HepG2 (cell line): ENCODE measurements around the gene MAPK11. TPM values are rescaled to one million over a fixed set of nuclear protein-coding genes. Genes with fewer than 3 reads are reported as not detected.

ENCODE experiments used
- ATAC-seq: fragments of 200-7000 bp; cut with Tn5 transposase; 3 replicates; pipeline ENCODE4 v1.9.1; 2020; ENCODE audit warnings: mild to moderate bottlenecking, moderate library complexity
- BruUV-seq: library from RNA; stranded (reverse); fragments of 400-500 nt; replicated peaks from 2 replicates; lab custom pipeline; 2021; lab: Mats Ljungman, UMichigan
- CTCF ChIA-PET: fragments of 300-600 bp; formaldehyde crosslinking; extraction: SDS; loops from one replicate; lab custom pipeline; 2021; ENCODE audit warnings: low total read pairs, inconsistent platforms, low intra/inter-chr PET ratio; lab: Yijun Ruan, JAX
- POLR2A ChIA-PET: fragments of 350-600 bp; sonication (Branson Sonifier 250); formaldehyde crosslinking; loops from one replicate; lab custom pipeline; 2020; ENCODE audit warnings: antibody characterized with exemption, inconsistent platforms; lab: Yijun Ruan, JAX
- DNase-seq: peaks from one replicate; pipeline ENCODE4 v3.0.0-alpha.2; 2015; ENCODE audit warnings: low spot score
- FAIRE-seq: peaks from 3 replicates; lab custom pipeline; 2011; peaks lifted over from hg19 to GRCh38; lab: Jason Lieb, UNC
- H2AFZ ChIP-seq: one replicate; pipeline ENCODE4 v1.6.1; 2011; ENCODE audit warnings: low read length, inconsistent platforms
- H3K27ac ChIP-seq: fragments of 300-600 bp; 3 replicates; pipeline ENCODE4 v1.8.0; 2011; ENCODE audit warnings: mixed run types, mild to moderate bottlenecking, mixed read lengths, low read length, inconsistent platforms; ENCODE audit not compliant: insufficient read depth; ENCODE audit errors: extremely low read length
- H3K27me3 ChIP-seq, 2 experiments: fragments of 200-600 bp in 1 of 2; 2 replicates in 1 of 2; 3 replicates in 1 of 2; pipeline versions ENCODE4 v1.6.0 to v1.8.0; 2011; ENCODE audit warnings: low read length in 2 of 2, mild to moderate bottlenecking in 2 of 2, moderate library complexity in 2 of 2, inconsistent platforms in 1 of 2; ENCODE audit not compliant: insufficient read depth in 2 of 2, control insufficient read depth in 1 of 2
- H3K36me3 ChIP-seq, 2 experiments: fragments of 200-600 bp in 1 of 2; replicated peaks in 1 of 2; 2 replicates in 1 of 2; 3 replicates in 1 of 2; pipeline versions ENCODE4 v1.5.1 to v1.8.0; 2011; ENCODE audit warnings: low read length in 2 of 2, inconsistent platforms in 1 of 2; ENCODE audit not compliant: insufficient read depth in 2 of 2, control insufficient read depth in 1 of 2
- H3K4me1 ChIP-seq: 2 replicates; pipeline ENCODE4 v1.5.1; 2012; ENCODE audit warnings: low read length, inconsistent platforms; ENCODE audit not compliant: insufficient read depth
- H3K4me2 ChIP-seq: 2 replicates; pipeline ENCODE4 v1.6.0; 2011; ENCODE audit warnings: low read depth, low read length, inconsistent platforms
- H3K4me3 ChIP-seq, 3 experiments: fragments of 200-600 bp in 1 of 3; sonication (generic), shearing (Covaris generic) in 1 of 3; replicated peaks in 1 of 3; 2 replicates each; pipeline ENCODE4 v1.5.1; 2011 to 2016; ENCODE audit warnings: low read length in 3 of 3, inconsistent platforms in 2 of 3, low read depth in 2 of 3, mild to moderate bottlenecking in 2 of 3, control low read depth in 1 of 3, mixed read lengths in 1 of 3; ENCODE audit not compliant: insufficient read depth in 1 of 3
- H3K79me2 ChIP-seq: one replicate; pipeline ENCODE4 v1.6.1; 2011; ENCODE audit warnings: low read length, inconsistent platforms; ENCODE audit not compliant: insufficient read depth
- H3K9ac ChIP-seq: 2 replicates; pipeline ENCODE4 v1.6.0; 2011; ENCODE audit warnings: mild to moderate bottlenecking, low read depth, low read length, inconsistent platforms; ENCODE audit not compliant: insufficient read depth
- H3K9me3 ChIP-seq: 2 replicates; pipeline ENCODE4 v1.5.1; 2012; ENCODE audit warnings: mild to moderate bottlenecking, low read length
- H4K20me1 ChIP-seq: 2 replicates; pipeline ENCODE4 v1.6.0; 2011; ENCODE audit warnings: inconsistent platforms, mild to moderate bottlenecking, low read length, moderate library complexity; ENCODE audit not compliant: insufficient read depth
- AGO2 ChIP-seq: fragments of 200-400 bp; formaldehyde crosslinking; optimal IDR thresholded peaks from 2 replicates; pipeline ENCODE3; 2017; ENCODE audit warnings: mild to moderate bottlenecking, low read depth, low read length, moderate library complexity
- ATAD3A ChIP-seq: sonication (generic); formaldehyde crosslinking; IDR thresholded peaks from 2 replicates; pipeline ENCODE4 v1.4.0; 2020; ENCODE audit warnings: missing genetic modification reagents
- BCL3 ChIP-seq: sonication (generic); formaldehyde crosslinking; IDR thresholded peaks from 2 replicates; pipeline ENCODE4 v1.5.1; 2020; ENCODE audit warnings: mild to moderate bottlenecking, missing genetic modification reagents, moderate library complexity
- DZIP1 ChIP-seq: sonication (generic); formaldehyde crosslinking; IDR thresholded peaks from 2 replicates; pipeline ENCODE4 v1.5.0; 2020; ENCODE audit warnings: mild to moderate bottlenecking, missing genetic modification reagents
- GRHL1 ChIP-seq: sonication (generic); formaldehyde crosslinking; conservative IDR thresholded peaks from 2 replicates; pipeline ENCODE4 v1.8.0; 2022; ENCODE audit warnings: missing genetic modification reagents
- HIVEP1 ChIP-seq: sonication (generic); formaldehyde crosslinking; IDR thresholded peaks from 2 replicates; pipeline ENCODE4 v1.4.0; 2020; ENCODE audit warnings: mild to moderate bottlenecking, missing genetic modification reagents
- IKZF1 ChIP-seq: fragments of 450-650 bp; IDR thresholded peaks from 2 replicates; pipeline ENCODE4 v1.7.1; 2016
- RBM22 ChIP-seq: fragments of 200-400 bp; formaldehyde crosslinking; optimal IDR thresholded peaks from 2 replicates; pipeline ENCODE3; 2017; ENCODE audit warnings: mild to moderate bottlenecking, low read length, moderate library complexity
- SP1 ChIP-seq, 2 experiments: fragments of 450-650 bp in 1 of 2; sonication (generic) in 1 of 2; formaldehyde crosslinking in 1 of 2; IDR thresholded peaks; 2 replicates each; pipeline versions ENCODE4 v1.4.0 to v1.6.1; 2016 to 2020; ENCODE audit warnings: missing genetic modification reagents in 1 of 2
- ZNF17 ChIP-seq: sonication (generic); formaldehyde crosslinking; IDR thresholded peaks from 2 replicates; pipeline ENCODE4 v1.5.0; 2020; ENCODE audit warnings: mild to moderate bottlenecking, missing genetic modification reagents
- ZSCAN20 ChIP-seq: sonication (generic); formaldehyde crosslinking; IDR thresholded peaks from 2 replicates; pipeline ENCODE4 v1.4.0; 2020; ENCODE audit warnings: missing genetic modification reagents, mild to moderate bottlenecking, borderline replicate concordance
- WGBS: methylation state at CpG from one replicate; pipeline ENCODE4 v1.1.6; 2017; ENCODE audit warnings: low lambda C conversion rate; 5-methylcytosine and 5-hydroxymethylcytosine counted together
- in situ Hi-C: cut with HindIII; loops from 2 replicates; pipeline ENCODE4 v1.10.0; 2017; ENCODE audit warnings: low pct_unique_long_range_greater_than_20kb; ENCODE audit not compliant: extremely low pct_ligation_motif_present
- intact Hi-C: fragments of 100-400 bp; cut with micrococcal nuclease; formaldehyde crosslinking; loops from one replicate; pipeline ENCODE4 v1.10.0; 2022; ENCODE audit not compliant: unreplicated experiment
- polyA plus RNA-seq, 8 experiments: library from polyadenylated mRNA; depleted of rRNA in 3 of 8; stranded (reverse) in 7 of 8; unstranded in 1 of 8; fragments of >200 nt; fragmentation: Illumina TruSeq in 4 of 8; extraction: Trizol in 4 of 8; gene quantifications; 2 replicates each; pipeline versions ENCODE4 v1.2.1 to v1.2.3, GENCODE V29; 2011 to 2016; ENCODE audit warnings: low read depth in 4 of 8, missing spikeins in 1 of 8, mixed read lengths in 1 of 8; ENCODE audit not compliant: insufficient read depth in 1 of 8
- total RNA-seq, 5 experiments: library from RNA; depleted of rRNA; stranded (reverse); fragments of >200 nt; fragmentation: Illumina TruSeq; extraction: Trizol; gene quantifications; 2 replicates each; pipeline ENCODE4 v1.2.3, GENCODE V29; 2016; ENCODE audit warnings: low read depth in 1 of 5

The MAPK11 gene
- total and polyA plus RNA-seq, 2 of the 13 experiments (the other 11 are each of a cell fraction or from before 2014, with no cell fraction given) = 0.15 to 0.17 TPM

GRCh38 chr22:50269970-50270665 is at the start of gene MAPK11 (continued):
- TF ChIP-seq DZIP1 (CRISPR knock-in tag) = no peak
- TF ChIP-seq, all 625 proteins: peak for 2

- Histone ChIP-seq H3K4me2 (no peak overlapping the region), H3K79me2 (no peaks in the 10 kb centered on the region), H3K9ac (no peak overlapping the region), H2AFZ (no peak overlapping the region), H3K4me3 (no peak overlapping the region), H3K9me3 (no peaks in the 10 kb centered on the region), H3K4me1 (peaks cover 76% of the 10 kb centered on the region), H4K20me1 (no peaks in the 10 kb centered on the region), H3K27me3 (peaks cover 0 to 1% of the 10 kb centered on the region in 2 experiments; a peak in 3 of 5 replicates)
- ChIA-PET POLR2A (interaction anchor here (1.5 kb wide), 1 partner anchor 26 kb away, joined by 6 read pairs; no protein-coding TSS in a partner anchor), CTCF (no interaction called here)
- intact Hi-C loops = no loop called here
- ATAC-seq = no peak
- TF ChIP-seq IKZF1 (no peak), AGO2 (no peak), ATAD3A (CRISPR knock-in tag) (no peak), RBM22 (no peak), SP1 (IDR thresholded peaks at IDR 0.05) (no peak), SP1 (CRISPR knock-in tag; IDR thresholded peaks at IDR 0.05) (no peak), HIVEP1 (CRISPR knock-in tag) (no peak), ZSCAN20 (no peak), BCL3 (CRISPR knock-in tag) (no peak), GRHL1 (CRISPR knock-in tag) (no peak), ZNF17 (no peak)
- TF ChIP-seq, all 625 proteins: peak for 0
- BruUV-seq = no TSS peak
- no peak for FAIRE-seq
- in situ Hi-C loops = no loop called here
- no peak for DNase-seq
- Histone ChIP-seq H3K36me3 (no peaks in the 10 kb centered on the region), H3K27ac (no peak overlapping the region)
- 40% methylated on average over 4 of the region's 15 CpGs for WGBS
Observed at GRCh38 chr22:50319503-50319951, 49.3 kb upstream of the MAPK11 start.
